Central memory CD8-positive, alpha-beta T cell (primary cell): ENCODE results near the gene PA2G4.
"Not testable (repeated sequence)": the region's sequence is repeated elsewhere in the genome, so short reads cannot be mapped to it uniquely, and the experiment has no call there.

Source experiments
- ATAC-seq: fragments of 150-1000 bp; cut with Tn5 transposase; replicated peaks from 2 replicates; pipeline ENCODE4 v1.10.0; 2022; ENCODE audit warnings: mild to moderate bottlenecking, moderate FRiP score, moderate number of reproducible peaks; ENCODE audit not compliant: poor library complexity, severe bottlenecking; ENCODE audit errors: extremely low read depth
- DNase-seq, 2 donors: peaks; one replicate each; pipeline ENCODE4 v3.0.0; 2021; ENCODE audit warnings: low spot score in 2 of 2
- H3K27ac Mint-ChIP-seq: one replicate; pipeline ENCODE4 v1.8.0; 2022; ENCODE audit warnings: low read depth, mild to moderate bottlenecking, moderate library complexity, mixed read lengths
- H3K27me3 Mint-ChIP-seq: one replicate; pipeline ENCODE4 v1.8.0; 2022; ENCODE audit warnings: mixed read lengths
- H3K36me3 Mint-ChIP-seq: one replicate; pipeline ENCODE4 v1.8.0; 2022; ENCODE audit warnings: mild to moderate bottlenecking, moderate library complexity, mixed read lengths; ENCODE audit not compliant: insufficient read depth
- H3K4me1 Mint-ChIP-seq: one replicate; pipeline ENCODE4 v1.8.0; 2022; ENCODE audit warnings: mixed read lengths
- H3K4me3 Mint-ChIP-seq: one replicate; pipeline ENCODE4 v1.8.0; 2022; ENCODE audit warnings: mild to moderate bottlenecking, moderate library complexity, mixed read lengths
- H3K9me3 Mint-ChIP-seq: one replicate; pipeline ENCODE4 v1.8.0; 2022; ENCODE audit warnings: mixed read lengths

The PA2G4 gene

DNA sequence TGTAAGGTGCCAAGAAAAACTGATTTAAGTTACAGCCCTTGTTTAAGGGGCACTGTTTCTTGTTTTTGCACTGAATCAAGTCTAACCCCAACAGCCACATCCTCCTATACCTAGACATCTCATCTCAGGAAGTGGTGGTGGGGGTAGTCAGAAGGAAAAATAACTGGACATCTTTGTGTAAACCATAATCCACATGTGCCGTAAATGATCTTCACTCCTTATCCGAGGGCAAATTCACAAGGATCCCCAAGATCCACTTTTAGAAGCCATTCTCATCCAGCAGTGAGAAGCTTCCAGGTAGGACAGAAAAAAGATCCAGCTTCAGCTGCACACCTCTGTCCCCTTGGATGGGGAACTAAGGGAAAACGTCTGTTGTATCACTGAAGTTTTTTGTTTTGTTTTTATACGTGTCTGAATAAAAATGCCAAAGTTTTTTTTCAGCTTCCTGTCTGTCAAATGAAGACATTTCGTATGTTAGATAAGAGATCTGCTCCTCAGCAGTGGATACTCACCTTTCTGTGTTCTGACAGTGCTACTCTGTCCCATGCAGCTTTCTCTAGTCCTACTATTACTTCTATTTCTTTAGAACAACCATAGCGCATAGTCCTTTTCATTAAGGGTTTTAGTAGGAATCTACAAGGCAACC, 1.2 kb upstream of the PA2G4 start:
- Mint-ChIP-seq H3K27ac (peak overlapping the region; percentile 98), H3K27me3 (no peaks in the 10 kb centered on the region), H3K4me3 (peak overlapping the region; percentile 99), H3K36me3 (peaks cover 36% of the 10 kb centered on the region), H3K9me3 (no peaks in the 10 kb centered on the region), H3K4me1 (peaks cover 65% of the 10 kb centered on the region)
- ATAC-seq (peak; percentile 48), DNase-seq (peak in 1 of 2 donors; percentile 25)

DNA sequence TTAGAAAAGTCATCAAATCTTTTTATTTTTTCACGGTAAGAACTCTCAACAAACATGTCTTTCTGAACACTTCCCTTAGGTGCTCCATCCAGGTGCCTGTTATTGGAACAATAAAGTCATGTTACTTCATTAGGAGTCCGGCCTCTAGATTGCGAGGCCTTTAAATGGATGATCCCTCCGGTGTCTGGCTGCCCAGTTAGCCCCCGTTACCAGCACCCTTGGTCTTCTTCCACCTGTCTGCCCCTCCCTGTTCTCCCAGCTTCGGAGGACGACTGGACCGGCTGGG, 593 bp upstream of the PA2G4 start:
- Mint-ChIP-seq H3K4me3 (peak overlapping the region; percentile 99), H3K4me1 (peaks cover 65% of the 10 kb centered on the region), H3K9me3 (no peaks in the 10 kb centered on the region), H3K36me3 (peaks cover 40% of the 10 kb centered on the region), H3K27ac (peak overlapping the region; percentile 98), H3K27me3 (no peaks in the 10 kb centered on the region)
- ATAC-seq (peak; percentile 8), DNase-seq (no peak)

DNA sequence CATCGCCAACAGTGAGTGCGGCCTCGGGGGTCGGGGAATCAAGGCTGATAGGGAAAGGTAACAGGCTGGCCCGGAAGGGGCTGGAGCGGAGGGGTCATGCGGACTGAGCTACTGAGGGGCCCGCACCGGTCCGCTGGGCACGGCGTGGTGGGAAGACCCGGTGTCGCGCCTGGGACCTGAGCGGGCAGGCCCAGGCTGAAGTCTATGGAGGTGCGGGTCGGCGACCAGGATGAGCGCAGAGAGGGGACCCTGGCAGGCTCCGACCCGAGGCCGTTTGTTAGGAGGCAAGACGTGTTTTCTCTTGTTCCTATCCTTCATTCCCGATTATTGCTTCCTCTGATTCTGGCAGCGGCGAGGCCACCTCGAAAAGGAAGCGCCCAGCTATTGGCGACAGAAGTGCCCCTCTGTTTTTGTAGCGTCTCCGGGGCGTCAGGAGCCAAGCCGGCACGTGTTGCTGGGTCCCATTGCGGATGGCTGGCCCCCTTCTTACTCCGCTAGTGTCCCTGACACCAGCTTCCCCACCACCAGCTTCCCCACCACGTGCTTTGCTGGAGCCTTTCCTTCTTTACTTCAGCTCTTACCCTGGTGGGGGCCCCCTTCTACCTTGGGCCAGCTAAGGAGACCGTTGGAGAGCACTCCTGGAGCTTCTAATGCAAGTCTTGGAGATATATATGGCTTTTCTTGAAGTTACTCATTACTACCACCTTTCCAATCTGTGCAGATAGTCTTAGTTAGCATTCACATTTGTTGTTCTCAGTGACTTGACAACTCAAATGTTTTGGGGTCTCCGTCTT, 653 bp downstream of the PA2G4 start:
- Mint-ChIP-seq H3K9me3 (no peaks in the 10 kb centered on the region), H3K4me3 (peak overlapping the region; percentile 99), H3K27ac (peak overlapping the region; percentile 98), H3K27me3 (no peaks in the 10 kb centered on the region), H3K4me1 (peaks cover 65% of the 10 kb centered on the region), H3K36me3 (peaks cover 44% of the 10 kb centered on the region)
- ATAC-seq (no peak), DNase-seq (peak in 1 of 2 donors; percentile 19)

DNA sequence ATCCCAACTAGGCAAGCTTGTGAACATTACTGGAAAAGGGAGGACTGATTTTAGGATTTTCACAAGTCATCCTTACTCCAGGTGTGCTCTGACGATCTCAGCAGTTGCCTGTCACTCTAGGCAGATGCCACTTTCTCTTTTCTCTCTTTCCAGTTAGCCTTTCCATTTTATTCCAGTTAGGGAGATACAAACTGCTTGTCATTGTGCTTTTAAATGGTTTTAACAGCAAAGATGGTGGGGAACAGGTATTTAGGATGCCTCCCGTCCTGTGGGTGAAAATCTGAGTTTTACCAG, 1.2 kb downstream of the PA2G4 start:
- peak overlapping the region; percentile 99 for H3K4me3 Mint-ChIP-seq
- H3K9me3 Mint-ChIP-seq = no peaks in the 10 kb centered on the region
- DNase-seq (no peak), ATAC-seq (no peak)
- no peaks in the 10 kb centered on the region for H3K27me3 Mint-ChIP-seq
- H3K27ac Mint-ChIP-seq = peak overlapping the region; percentile 98
- peaks cover 65% of the 10 kb centered on the region for H3K4me1 Mint-ChIP-seq
- peaks cover 49% of the 10 kb centered on the region for H3K36me3 Mint-ChIP-seq

DNA sequence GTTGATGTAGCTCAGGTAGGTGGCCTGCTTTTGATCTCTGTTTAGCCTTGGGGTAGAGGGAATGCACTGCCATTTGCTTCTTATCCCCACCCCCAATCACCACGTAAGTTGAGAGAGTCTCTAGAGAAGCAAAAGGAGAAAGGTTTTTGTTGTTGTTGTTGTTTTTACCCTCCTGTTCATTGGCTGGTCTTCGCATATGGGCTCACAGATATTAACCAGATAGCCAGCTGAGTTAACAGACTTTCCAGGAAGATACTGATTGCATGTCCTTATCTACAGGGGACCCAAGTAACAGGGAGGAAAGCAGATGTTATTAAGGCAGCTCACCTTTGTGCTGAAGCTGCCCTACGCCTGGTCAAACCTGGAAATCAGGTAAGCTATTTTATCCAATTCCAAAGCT, 2.9 kb downstream of the PA2G4 start:
- H3K4me3 Mint-ChIP-seq = no peak overlapping the region
- ATAC-seq (no peak), DNase-seq (no peak)
- H3K27me3 Mint-ChIP-seq = no peaks in the 10 kb centered on the region
- H3K27ac Mint-ChIP-seq = no peak overlapping the region
- H3K36me3 Mint-ChIP-seq = peaks cover 65% of the 10 kb centered on the region
- H3K4me1 Mint-ChIP-seq = peaks cover 49% of the 10 kb centered on the region
- H3K9me3 Mint-ChIP-seq = no peaks in the 10 kb centered on the region

DNA sequence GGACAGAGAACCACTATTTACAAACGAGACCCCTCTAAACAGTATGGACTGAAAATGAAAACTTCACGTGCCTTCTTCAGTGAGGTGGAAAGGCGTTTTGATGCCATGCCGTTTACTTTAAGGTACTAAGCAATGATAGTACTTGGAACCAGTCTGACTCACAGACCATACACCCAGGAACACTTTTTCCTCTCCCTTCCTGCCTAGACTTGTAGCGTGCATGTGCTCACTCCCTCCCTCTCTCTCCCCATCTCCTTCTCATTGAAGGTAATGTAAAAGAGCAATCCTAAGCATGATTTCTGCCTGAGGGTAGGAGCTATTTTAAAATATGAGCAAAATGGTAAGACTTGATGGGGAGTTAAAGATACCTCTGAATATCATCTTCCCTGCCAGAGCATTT, 6.2 kb downstream of the PA2G4 start:
- peaks cover 68% of the 10 kb centered on the region for H3K36me3 Mint-ChIP-seq

DNA sequence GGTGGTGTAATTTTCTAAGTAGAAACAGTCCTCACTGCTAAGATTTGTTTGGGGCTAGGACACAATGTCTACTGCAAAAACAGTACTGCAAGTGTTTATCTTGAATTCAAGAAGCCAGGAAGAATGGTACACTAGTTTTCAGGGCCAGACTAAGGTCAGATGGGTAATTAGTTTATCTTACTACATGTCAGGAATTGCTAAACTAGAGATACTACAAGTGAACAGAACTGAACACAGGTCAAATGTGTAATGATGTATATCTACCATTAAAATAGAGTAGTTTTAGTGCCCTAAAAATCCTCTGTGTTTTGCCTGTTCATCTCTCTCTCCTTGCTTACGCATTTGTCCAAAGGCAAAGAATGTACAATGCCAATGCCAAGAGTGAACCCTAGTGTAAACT, 9.7 kb downstream of the PA2G4 start:
- no peaks in the 10 kb centered on the region for H3K27me3 Mint-ChIP-seq
- peaks cover 26% of the 10 kb centered on the region for H3K4me1 Mint-ChIP-seq
- H3K36me3 Mint-ChIP-seq = peaks cover 74% of the 10 kb centered on the region
- no peak overlapping the region for H3K4me3 Mint-ChIP-seq
- no peak overlapping the region for H3K27ac Mint-ChIP-seq
- ATAC-seq (no peak), DNase-seq (no peak)
- no peaks in the 10 kb centered on the region for H3K9me3 Mint-ChIP-seq

More for the DNA sequence above, 6.2 kb downstream of the PA2G4 start:
- no peak overlapping the region for H3K27ac Mint-ChIP-seq
- H3K9me3 Mint-ChIP-seq = no peaks in the 10 kb centered on the region
- no peaks in the 10 kb centered on the region for H3K27me3 Mint-ChIP-seq
- peaks cover 17% of the 10 kb centered on the region for H3K4me1 Mint-ChIP-seq
- no peak for ATAC-seq
- DNase-seq = no peak
- no peak overlapping the region for H3K4me3 Mint-ChIP-seq

DNA sequence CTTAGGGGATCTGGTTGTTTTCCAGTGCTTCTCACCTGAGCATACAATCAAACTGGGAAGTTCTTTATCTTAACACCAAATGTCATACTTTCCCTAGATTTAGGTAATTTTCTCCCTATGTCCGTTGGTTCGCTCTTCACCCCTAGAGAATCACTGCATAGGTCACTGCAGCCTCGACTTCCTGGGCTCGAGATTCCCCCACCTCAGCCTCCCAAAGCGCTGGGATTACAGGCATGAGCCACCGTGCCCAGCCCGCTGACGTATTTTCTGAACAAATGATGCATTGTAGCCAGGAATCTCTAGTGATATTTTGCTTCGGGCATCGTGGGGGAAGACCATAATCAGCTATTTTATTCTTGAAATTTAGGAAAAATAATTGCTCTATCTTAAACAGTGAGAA, 11.0 kb downstream of the PA2G4 start:
- peaks cover 34% of the 10 kb centered on the region for H3K4me1 Mint-ChIP-seq
- H3K27ac Mint-ChIP-seq = peak overlapping the region; percentile 100
- H3K4me3 Mint-ChIP-seq = peak overlapping the region; percentile 95
- no peaks in the 10 kb centered on the region for H3K9me3 Mint-ChIP-seq
- ATAC-seq = no peak
- H3K36me3 Mint-ChIP-seq = peaks cover 72% of the 10 kb centered on the region
- H3K27me3 Mint-ChIP-seq = no peaks in the 10 kb centered on the region
- no peak for DNase-seq

DNA sequence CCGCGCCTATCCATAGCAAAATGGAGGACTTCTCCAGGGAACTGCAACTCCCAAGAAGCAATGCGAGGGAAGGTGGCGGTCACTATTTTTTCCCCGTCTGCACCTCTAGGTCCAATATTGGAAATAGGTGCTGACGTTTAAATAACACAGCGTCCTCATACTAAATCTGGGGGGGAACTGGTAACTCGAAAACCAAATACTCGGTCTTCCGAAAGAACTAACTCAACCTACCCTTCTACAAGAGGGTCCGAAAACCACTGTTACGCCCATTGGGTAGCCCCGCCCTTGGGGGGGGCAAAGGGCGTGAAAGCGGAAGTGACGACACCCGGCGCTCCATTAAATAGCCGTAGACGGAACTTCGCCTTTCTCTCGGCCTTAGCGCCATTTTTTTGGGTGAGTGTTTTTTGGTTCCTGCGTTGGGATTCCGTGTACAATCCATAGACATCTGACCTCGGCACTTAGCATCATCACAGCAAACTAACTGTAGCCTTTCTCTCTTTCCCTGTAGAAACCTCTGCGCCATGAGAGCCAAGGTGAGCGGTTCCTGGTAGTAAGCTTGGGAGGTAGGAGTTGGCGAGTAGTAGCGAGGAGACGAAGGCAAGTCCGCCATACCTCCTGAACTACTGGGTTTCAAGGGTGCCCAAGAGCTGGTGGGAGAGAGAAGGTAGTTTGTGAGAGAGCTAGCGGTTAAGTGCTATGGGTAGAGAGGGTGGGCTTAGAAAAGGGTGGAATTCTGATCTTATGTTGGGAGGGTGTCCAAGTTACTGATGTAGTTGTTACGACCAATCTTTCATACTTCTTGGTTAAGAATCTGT, 12.1 kb downstream of the PA2G4 start, which contains the start of gene RPL41:
Gene RPL41, plus strand, starts transcription at position 367 of the 815 bp plus-strand sequence.
- ATAC-seq (peak; percentile 44), DNase-seq (peak; percentile 93 to 96)
- H3K27ac Mint-ChIP-seq = peak within 1 kb of the TSS; percentile 100
- no peaks in the 10 kb centered on the region for H3K27me3 Mint-ChIP-seq
- peak within 1 kb of the TSS; percentile 95 for H3K4me3 Mint-ChIP-seq
- H3K9me3 Mint-ChIP-seq = no peaks in the 10 kb centered on the region
- H3K4me1 Mint-ChIP-seq = peaks cover 34% of the 10 kb centered on the region
- peaks cover 60% of the 10 kb centered on the region for H3K36me3 Mint-ChIP-seq

DNA sequence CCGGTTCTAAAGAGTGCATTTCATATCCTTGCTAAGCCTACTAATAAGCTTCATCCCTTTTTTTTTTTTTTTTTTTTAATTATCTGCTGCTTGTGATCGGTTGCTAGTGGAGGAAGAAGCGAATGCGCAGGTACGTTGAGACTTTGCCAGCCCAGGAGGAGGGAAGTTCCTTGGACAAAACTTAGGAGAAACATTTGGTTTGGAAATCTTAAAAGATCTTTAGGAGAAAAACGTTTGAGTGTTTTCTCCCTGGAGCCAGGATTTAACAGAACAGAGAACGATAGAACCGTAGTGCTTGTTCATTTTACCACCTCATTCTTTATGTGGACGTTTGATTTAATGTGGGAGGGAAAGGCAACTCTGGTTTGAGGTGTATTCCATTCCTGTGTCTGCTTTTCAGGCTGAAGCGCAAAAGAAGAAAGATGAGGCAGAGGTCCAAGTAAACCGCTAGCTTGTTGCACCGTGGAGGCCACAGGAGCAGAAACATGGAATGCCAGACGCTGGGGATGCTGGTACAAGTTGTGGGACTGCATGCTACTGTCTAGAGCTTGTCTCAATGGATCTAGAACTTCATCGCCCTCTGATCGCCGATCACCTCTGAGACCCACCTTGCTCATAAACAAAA, 12.8 kb downstream of the PA2G4 start:
- not testable (repeated sequence) for H3K27me3 Mint-ChIP-seq, ATAC-seq, DNase-seq, H3K9me3 Mint-ChIP-seq
- Mint-ChIP-seq H3K27ac (peak overlapping the region; percentile 100), H3K4me3 (peak overlapping the region; percentile 95), H3K36me3 (peaks cover 56% of the 10 kb centered on the region), H3K4me1 (peaks cover 34% of the 10 kb centered on the region)

DNA sequence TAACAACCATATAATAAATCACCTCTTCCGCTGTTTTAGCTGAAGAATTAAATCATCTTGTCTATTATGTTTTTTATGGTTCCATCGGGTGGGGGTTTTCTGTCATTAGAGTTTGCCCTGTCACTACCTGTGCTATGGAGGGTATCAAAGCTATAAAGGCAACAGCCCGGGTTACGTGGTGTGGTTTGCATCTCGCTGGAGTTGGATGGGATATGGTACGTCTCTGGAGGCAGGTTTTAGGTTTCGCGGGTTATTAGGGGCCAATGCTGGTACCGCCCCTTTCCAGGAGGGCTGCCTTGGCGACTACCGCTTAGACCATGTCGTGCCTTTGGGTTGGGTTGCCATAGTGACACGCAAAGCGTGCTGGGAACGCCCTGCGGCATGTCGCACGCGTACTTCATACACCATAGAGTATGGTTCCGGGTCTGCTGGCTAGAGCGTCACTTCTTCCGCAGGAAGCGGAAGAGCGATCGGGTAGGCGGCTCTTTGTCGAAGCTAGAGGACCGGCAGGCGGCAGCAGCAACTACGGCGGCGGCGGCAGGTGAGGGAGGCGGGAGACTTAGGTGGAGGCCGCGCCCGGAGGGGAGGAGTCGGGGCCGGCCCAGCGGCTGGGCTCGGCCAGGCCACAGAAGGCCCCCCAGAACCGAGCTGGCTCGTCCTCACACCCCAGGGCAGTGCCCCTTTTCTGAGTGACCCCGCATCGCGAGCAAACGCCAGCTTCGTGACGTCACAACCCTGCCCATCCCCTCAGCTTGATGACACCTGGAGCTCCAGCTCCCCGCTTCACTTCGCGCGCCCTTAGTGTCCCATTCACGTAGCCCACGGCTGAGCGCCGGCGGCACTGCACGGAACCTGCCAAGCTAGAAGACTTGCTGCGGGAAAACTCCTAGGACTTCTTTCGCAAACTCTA, 13.7 kb downstream of the PA2G4 start, which contains the start of gene ZC3H10:
Gene ZC3H10, plus strand, starts transcription at position 489 of the 910 bp plus-strand sequence. CDS start 2,297 bp downstream, outside the sequence.
- peak; percentile 89 to 98 for DNase-seq
- ATAC-seq = peak; percentile 83
- Mint-ChIP-seq H3K9me3 (no peaks in the 10 kb centered on the region), H3K27me3 (no peaks in the 10 kb centered on the region), H3K4me3 (peak within 1 kb of the TSS; percentile 95), H3K4me1 (peaks cover 34% of the 10 kb centered on the region), H3K36me3 (peaks cover 49% of the 10 kb centered on the region), H3K27ac (peak within 1 kb of the TSS; percentile 100)
